Epithelial cell of esophagus (primary cell): Measurements from ENCODE around the gene ZFPM1.
A peak's percentile ranks its signal among the peaks of the same experiment; 100 is the strongest.

Source experiments
- DNase-seq: peaks from one replicate; pipeline ENCODE4 v3.0.0; 2010; ENCODE audit warnings: low read depth
- H3K4me3 ChIP-seq: 2 replicates; pipeline ENCODE4 v1.5.1; 2011; ENCODE audit warnings: mild to moderate bottlenecking, low read length, control low read depth
- TF ChIP-seq, protein P1 (sequence below): IDR thresholded peaks from 2 replicates; pipeline ENCODE4 v1.5.1; 2011; ENCODE audit warnings: low read depth, mild to moderate bottlenecking, low read length, control low read depth, inconsistent platforms; ENCODE audit not compliant: insufficient read depth; ENCODE audit errors: missing control alignments

The ZFPM1 gene

DNA sequence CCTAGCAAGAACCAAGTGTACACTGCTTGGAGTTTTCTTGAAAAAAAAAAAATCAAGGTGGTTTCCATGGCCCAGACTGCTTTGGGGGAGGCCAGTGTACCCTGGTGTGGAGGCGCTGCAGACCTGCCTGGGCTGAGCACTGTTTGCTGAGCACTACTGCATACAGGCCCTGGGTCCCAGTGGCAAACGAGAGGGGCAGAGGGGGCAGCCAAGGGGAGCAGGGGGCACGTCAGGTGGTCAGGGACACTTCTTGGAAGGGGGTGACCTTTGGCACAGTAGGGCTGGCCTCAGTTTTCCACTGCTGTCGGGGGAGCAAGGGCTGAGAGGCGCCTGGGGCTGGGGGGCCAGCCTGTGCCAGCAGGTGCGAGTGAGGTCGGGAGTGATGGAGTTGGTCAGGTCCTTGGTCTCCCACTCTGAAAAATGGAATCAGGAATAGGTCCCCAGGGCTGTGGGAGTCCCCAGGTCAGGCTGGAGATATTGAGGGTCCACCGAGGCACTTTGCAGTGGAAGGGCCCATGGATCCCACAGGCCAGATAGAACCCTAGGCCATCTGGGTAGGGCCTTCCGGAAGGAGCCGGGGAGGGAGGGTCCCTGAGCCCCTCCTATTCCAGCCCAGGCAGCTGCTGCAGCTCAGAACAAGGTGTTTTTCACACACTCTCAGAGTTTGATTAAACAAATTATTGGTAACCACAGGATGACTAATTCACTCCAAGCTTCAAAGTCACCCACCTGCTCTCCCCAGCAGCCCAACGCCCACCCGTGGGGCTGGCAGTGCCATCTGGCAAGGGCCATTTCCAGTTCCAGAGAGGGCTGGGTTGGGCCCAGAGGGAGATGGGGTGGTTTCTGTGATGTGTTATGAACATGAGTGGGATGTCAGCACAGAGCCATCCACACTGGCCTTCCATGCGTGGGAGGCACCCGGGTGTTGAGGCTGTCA lies 3.5 kb downstream of the ZFPM1 start:
- DNase-seq, result no peak
- H3K4me3 ChIP-seq, result peak overlapping the region; percentile 39
- TF ChIP-seq, protein P1, sequence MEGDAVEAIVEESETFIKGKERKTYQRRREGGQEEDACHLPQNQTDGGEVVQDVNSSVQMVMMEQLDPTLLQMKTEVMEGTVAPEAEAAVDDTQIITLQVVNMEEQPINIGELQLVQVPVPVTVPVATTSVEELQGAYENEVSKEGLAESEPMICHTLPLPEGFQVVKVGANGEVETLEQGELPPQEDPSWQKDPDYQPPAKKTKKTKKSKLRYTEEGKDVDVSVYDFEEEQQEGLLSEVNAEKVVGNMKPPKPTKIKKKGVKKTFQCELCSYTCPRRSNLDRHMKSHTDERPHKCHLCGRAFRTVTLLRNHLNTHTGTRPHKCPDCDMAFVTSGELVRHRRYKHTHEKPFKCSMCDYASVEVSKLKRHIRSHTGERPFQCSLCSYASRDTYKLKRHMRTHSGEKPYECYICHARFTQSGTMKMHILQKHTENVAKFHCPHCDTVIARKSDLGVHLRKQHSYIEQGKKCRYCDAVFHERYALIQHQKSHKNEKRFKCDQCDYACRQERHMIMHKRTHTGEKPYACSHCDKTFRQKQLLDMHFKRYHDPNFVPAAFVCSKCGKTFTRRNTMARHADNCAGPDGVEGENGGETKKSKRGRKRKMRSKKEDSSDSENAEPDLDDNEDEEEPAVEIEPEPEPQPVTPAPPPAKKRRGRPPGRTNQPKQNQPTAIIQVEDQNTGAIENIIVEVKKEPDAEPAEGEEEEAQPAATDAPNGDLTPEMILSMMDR, result no peak

DNA sequence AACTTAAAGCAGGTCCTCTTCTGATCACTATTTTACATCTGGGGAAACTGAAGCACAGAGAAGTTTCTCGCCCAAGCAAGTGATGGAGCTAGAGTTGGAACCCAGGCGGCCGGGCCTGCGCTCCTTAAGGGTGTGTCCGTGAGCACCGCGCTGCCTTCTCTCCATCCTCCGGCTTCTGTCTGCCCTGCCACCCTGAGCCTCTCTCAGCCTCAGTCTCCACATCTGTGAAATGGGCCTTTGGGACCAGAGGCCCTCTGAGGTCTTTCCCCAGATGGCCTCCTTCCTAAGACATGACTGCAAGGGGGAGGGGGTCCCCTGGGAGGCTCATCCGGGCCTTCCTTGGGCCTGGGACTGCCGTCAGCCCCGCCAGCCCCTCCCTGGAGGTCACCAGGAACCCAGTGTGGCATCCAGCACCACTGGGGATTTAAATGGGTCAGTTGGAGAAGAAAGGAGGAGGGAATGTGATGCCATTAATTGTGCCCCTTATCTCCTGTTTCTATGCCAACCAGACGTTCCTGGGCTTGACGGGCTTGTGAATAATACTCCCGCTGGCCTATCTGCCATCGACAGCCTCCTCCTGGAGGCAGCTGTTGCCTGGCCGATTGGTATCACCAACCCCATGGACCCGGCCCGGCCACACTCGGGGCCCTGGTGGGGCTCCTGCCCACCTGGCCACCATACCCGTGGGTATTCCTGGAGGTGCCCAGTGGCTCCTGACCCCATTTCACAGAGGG lies 5.1 kb downstream of the ZFPM1 start:
- no peak for DNase-seq
- TF ChIP-seq, protein P1, result no peak

DNA sequence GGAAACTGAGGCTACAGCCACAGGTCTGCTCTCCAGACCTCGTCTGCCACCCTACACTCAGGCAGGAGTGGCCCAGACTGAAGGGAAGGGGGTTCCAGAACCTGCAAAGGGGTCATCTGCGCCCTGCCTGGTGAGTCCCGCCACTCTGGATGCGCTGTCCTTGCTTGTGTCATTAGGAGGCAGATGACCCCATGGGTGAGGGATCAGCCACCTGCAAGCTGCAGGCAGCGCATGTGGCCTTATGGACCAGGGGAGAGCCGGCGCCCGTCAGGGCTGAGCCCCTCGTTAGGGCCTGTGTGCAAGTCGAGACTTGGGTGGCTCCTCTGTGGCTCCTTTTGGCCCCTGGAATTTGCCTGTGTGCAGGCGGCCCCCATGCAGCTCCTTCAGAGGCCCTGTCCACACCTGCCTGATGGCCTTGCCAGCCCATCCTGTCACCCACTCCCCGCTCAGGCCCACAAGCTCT lies 5.7 kb downstream of the ZFPM1 start:
- DNase-seq, result no peak
- TF ChIP-seq, protein P1, result no peak
- no peak overlapping the region for H3K4me3 ChIP-seq

More for the DNA sequence above, 5.1 kb downstream of the ZFPM1 start:
- no peak overlapping the region for H3K4me3 ChIP-seq

DNA sequence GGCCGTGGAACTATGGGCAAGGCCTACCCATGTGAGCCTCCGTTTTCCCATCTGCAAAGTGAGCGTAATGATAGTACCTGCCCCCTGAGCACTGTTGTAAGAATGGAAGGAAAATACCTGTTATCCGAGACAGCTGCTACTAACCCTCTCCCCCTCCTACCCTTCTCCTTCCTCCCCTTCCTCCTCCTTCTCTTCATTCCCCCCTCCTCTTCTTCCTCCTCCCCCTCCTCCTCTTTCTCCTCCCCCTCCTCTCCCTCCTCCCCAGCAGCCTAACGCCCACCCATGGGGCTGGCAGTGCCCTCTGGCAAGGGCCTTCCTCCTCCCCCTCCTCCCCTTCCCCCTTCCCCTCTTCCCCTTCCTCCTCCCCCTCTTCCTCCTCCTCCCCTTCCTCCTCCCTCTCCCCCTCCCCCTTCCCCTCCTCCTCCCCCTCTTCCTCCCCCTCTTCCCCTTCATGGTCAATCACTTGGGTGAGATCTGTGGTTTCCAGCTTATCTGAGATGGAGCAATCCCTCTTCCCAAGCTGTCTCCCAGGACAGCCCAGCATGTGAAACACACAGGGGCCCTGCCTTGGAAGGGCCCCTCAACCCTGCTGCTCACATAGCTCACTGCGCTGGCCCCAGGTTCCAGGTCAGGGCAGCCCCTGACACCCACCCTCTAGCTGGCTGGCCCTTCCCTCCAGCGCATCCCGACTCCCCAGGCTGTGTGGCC lies 6.4 kb downstream of the ZFPM1 start:
- TF ChIP-seq, protein P1, result no peak
- no peak for DNase-seq
- no peak overlapping the region for H3K4me3 ChIP-seq

DNA sequence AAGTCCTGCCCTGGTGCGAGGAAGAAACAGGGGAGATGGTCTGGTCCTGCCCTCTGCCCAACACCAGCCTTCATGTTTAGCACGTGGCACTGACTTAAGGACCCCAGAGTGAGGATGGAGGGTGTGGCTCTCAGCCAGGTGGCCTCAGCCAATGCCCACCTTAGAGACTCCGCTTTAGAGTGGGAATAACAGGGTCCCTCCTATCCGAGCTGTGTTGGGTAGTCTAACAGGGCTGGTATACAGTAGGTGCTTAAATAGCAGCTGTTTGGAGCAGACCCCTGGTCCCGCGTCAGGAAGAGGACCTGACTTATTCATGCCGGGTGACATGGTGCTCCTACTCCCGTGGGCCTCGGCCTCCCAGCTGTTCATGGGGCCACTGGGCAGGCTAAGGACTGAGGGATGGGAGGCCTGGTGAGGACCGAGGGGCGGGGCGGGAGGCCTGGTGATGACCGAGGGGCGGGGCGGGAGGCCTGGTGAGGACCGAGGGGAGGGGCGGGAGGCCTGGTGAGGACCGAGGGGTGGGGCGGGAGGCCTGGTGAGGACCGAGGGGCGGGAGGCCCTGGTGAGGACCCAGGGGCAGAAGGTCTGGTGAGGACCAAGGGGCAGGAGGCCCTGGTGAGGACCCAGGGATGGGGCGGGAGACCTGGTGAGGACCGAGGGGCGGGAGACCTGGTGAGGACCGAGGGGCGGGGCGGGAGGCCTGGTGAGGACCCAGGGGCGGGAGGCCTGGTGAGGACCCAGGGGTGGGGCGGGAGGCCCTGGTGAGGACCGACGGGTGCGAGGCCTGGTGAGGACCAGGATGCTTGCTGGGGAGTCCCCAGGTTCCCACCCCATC lies 7.6 kb downstream of the ZFPM1 start:
- no peak overlapping the region for H3K4me3 ChIP-seq
- TF ChIP-seq, protein P1, result no peak
- DNase-seq, result no peak
